HepG2 (cell line): ENCODE measurements around the gene RUNX3. TPM values are rescaled to one million over a fixed set of nuclear protein-coding genes. Genes with fewer than 3 reads are reported as not detected.

ENCODE experiments used
- EP300 ChIP-seq, 3 experiments: sonication (generic) in 1 of 3; formaldehyde crosslinking in 1 of 3; IDR thresholded peaks; 2 replicates each; pipeline versions ENCODE4 v1.5.1 to v1.6.1; 2011 to 2020; ENCODE audit warnings: low read depth in 2 of 3, low read length in 2 of 3, borderline replicate concordance in 1 of 3, improper control_type of control experiment in 1 of 3, mild to moderate bottlenecking in 1 of 3, missing genetic modification reagents in 1 of 3, moderate library complexity in 1 of 3
- KMT2B ChIP-seq: IDR thresholded peaks from 2 replicates; pipeline ENCODE4 v1.6.1; 2016; ENCODE audit warnings: missing genetic modification reagents, missing compliant biosample characterization
- NCOR1 ChIP-seq: fragments of 200-600 bp; sonication (generic); IDR thresholded peaks from 2 replicates; pipeline ENCODE4 v1.7.0; 2017; ENCODE audit warnings: antibody characterized with exemption, low read length, borderline replicate concordance
- RAD21 ChIP-seq: fragments of 450-650 bp; formaldehyde crosslinking; IDR thresholded peaks from 2 replicates; pipeline ENCODE4 v1.5.0; 2020; ENCODE audit warnings: mild to moderate bottlenecking
- THYN1 ChIP-seq: sonication (generic); formaldehyde crosslinking; IDR thresholded peaks from 2 replicates; pipeline ENCODE4 v1.8.1; 2023; ENCODE audit warnings: low read depth, mild to moderate bottlenecking, moderate library complexity, missing genetic modification reagents, borderline replicate concordance
- ZNF460 ChIP-seq: sonication (generic); formaldehyde crosslinking; IDR thresholded peaks from 2 replicates; pipeline ENCODE4 v1.5.1; 2020; ENCODE audit warnings: missing genetic modification reagents, mild to moderate bottlenecking, borderline replicate concordance
- ZNF616 ChIP-seq: sonication (generic); formaldehyde crosslinking; IDR thresholded peaks from 2 replicates; pipeline ENCODE4 v1.5.0; 2020; ENCODE audit warnings: low read depth, mild to moderate bottlenecking, missing genetic modification reagents
- ZNF766 ChIP-seq: sonication (generic); formaldehyde crosslinking; IDR thresholded peaks from 2 replicates; pipeline ENCODE4 v1.5.0; 2020; ENCODE audit warnings: missing genetic modification reagents, borderline replicate concordance
- ZNF788 ChIP-seq: sonication (generic); formaldehyde crosslinking; IDR thresholded peaks from 2 replicates; pipeline ENCODE4 v1.5.0; 2020; ENCODE audit warnings: mild to moderate bottlenecking, missing genetic modification reagents, borderline replicate concordance
- ZNF891 ChIP-seq: sonication (generic); formaldehyde crosslinking; IDR thresholded peaks from 2 replicates; pipeline ENCODE4 v1.5.0; 2020; ENCODE audit warnings: mild to moderate bottlenecking, missing genetic modification reagents
- polyA plus RNA-seq, 8 experiments: library from polyadenylated mRNA; depleted of rRNA in 3 of 8; stranded (reverse) in 7 of 8; unstranded in 1 of 8; fragments of >200 nt; fragmentation: Illumina TruSeq in 4 of 8; extraction: Trizol in 4 of 8; gene quantifications; 2 replicates each; pipeline versions ENCODE4 v1.2.1 to v1.2.3, GENCODE V29; 2011 to 2016; ENCODE audit warnings: low read depth in 4 of 8, missing spikeins in 1 of 8, mixed read lengths in 1 of 8; ENCODE audit not compliant: insufficient read depth in 1 of 8
- total RNA-seq, 5 experiments: library from RNA; depleted of rRNA; stranded (reverse); fragments of >200 nt; fragmentation: Illumina TruSeq; extraction: Trizol; gene quantifications; 2 replicates each; pipeline ENCODE4 v1.2.3, GENCODE V29; 2016; ENCODE audit warnings: low read depth in 1 of 5
- TF ChIP-seq, protein P1 (sequence below): sonication (generic); formaldehyde crosslinking; IDR thresholded peaks from 2 replicates; pipeline ENCODE4 v1.9.0; 2021; ENCODE audit warnings: mild to moderate bottlenecking, missing genetic modification reagents
- TF ChIP-seq, protein P2 (sequence below): sonication (generic); formaldehyde crosslinking; IDR thresholded peaks from 2 replicates; pipeline ENCODE4 v1.8.1; 2023; ENCODE audit warnings: mild to moderate bottlenecking, missing genetic modification reagents, borderline replicate concordance
- TF ChIP-seq, protein P3 (sequence below): sonication (generic); formaldehyde crosslinking; IDR thresholded peaks from 2 replicates; pipeline ENCODE4 v1.9.0; 2022; ENCODE audit warnings: low read depth, missing genetic modification reagents
- TF ChIP-seq, protein P4 (sequence below): sonication (generic); formaldehyde crosslinking; IDR thresholded peaks from 2 replicates; pipeline ENCODE4 v1.4.0; 2020; ENCODE audit warnings: missing genetic modification reagents, borderline replicate concordance

Gene RUNX3
- total and polyA plus RNA-seq, 2 of the 13 experiments (the other 11 are each of a cell fraction or from before 2014, with no cell fraction given), result 0.04 to 0.22 TPM

- TF ChIP-seq, protein P1, sequence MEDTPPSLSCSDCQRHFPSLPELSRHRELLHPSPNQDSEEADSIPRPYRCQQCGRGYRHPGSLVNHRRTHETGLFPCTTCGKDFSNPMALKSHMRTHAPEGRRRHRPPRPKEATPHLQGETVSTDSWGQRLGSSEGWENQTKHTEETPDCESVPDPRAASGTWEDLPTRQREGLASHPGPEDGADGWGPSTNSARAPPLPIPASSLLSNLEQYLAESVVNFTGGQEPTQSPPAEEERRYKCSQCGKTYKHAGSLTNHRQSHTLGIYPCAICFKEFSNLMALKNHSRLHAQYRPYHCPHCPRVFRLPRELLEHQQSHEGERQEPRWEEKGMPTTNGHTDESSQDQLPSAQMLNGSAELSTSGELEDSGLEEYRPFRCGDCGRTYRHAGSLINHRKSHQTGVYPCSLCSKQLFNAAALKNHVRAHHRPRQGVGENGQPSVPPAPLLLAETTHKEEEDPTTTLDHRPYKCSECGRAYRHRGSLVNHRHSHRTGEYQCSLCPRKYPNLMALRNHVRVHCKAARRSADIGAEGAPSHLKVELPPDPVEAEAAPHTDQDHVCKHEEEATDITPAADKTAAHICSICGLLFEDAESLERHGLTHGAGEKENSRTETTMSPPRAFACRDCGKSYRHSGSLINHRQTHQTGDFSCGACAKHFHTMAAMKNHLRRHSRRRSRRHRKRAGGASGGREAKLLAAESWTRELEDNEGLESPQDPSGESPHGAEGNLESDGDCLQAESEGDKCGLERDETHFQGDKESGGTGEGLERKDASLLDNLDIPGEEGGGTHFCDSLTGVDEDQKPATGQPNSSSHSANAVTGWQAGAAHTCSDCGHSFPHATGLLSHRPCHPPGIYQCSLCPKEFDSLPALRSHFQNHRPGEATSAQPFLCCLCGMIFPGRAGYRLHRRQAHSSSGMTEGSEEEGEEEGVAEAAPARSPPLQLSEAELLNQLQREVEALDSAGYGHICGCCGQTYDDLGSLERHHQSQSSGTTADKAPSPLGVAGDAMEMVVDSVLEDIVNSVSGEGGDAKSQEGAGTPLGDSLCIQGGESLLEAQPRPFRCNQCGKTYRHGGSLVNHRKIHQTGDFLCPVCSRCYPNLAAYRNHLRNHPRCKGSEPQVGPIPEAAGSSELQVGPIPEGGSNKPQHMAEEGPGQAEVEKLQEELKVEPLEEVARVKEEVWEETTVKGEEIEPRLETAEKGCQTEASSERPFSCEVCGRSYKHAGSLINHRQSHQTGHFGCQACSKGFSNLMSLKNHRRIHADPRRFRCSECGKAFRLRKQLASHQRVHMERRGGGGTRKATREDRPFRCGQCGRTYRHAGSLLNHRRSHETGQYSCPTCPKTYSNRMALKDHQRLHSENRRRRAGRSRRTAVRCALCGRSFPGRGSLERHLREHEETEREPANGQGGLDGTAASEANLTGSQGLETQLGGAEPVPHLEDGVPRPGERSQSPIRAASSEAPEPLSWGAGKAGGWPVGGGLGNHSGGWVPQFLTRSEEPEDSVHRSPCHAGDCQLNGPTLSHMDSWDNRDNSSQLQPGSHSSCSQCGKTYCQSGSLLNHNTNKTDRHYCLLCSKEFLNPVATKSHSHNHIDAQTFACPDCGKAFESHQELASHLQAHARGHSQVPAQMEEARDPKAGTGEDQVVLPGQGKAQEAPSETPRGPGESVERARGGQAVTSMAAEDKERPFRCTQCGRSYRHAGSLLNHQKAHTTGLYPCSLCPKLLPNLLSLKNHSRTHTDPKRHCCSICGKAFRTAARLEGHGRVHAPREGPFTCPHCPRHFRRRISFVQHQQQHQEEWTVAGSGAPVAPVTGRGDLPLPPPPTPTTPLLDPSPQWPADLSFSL (CRISPR knock-in tag), result no peak
- TF ChIP-seq KMT2B (CRISPR knock-in tag) (no peak), RAD21 (CRISPR knock-in tag) (no peak), ZNF766 (CRISPR knock-in tag) (no peak), ZNF788 (no peak; the same call in 1 of the 2 replicates), ZNF616 (no peak), THYN1 (CRISPR knock-in tag) (no peak), EP300 (IDR thresholded peaks at IDR 0.05; ENCODE audit: low read depth in 2 of 2, low read length in 2 of 2) (no peak), EP300 (CRISPR knock-in tag; IDR thresholded peaks at IDR 0.05; ENCODE audit: borderline replicate concordance) (no peak), ZNF460 (CRISPR knock-in tag) (no peak), ZNF891 (CRISPR knock-in tag) (no peak), NCOR1 (no peak; the same call in 1 of the 2 replicates)
- TF ChIP-seq, protein P2, sequence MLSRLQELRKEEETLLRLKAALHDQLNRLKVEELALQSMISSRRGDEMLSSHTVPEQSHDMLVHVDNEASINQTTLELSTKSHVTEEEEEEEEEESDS (CRISPR knock-in tag), result no peak
- TF ChIP-seq, protein P3, sequence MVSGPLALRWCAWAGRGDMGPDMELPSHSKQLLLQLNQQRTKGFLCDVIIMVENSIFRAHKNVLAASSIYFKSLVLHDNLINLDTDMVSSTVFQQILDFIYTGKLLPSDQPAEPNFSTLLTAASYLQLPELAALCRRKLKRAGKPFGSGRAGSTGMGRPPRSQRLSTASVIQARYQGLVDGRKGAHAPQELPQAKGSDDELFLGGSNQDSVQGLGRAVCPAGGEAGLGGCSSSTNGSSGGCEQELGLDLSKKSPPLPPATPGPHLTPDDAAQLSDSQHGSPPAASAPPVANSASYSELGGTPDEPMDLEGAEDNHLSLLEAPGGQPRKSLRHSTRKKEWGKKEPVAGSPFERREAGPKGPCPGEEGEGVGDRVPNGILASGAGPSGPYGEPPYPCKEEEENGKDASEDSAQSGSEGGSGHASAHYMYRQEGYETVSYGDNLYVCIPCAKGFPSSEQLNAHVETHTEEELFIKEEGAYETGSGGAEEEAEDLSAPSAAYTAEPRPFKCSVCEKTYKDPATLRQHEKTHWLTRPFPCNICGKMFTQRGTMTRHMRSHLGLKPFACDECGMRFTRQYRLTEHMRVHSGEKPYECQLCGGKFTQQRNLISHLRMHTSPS (CRISPR knock-in tag), result no peak
- TF ChIP-seq, protein P4, sequence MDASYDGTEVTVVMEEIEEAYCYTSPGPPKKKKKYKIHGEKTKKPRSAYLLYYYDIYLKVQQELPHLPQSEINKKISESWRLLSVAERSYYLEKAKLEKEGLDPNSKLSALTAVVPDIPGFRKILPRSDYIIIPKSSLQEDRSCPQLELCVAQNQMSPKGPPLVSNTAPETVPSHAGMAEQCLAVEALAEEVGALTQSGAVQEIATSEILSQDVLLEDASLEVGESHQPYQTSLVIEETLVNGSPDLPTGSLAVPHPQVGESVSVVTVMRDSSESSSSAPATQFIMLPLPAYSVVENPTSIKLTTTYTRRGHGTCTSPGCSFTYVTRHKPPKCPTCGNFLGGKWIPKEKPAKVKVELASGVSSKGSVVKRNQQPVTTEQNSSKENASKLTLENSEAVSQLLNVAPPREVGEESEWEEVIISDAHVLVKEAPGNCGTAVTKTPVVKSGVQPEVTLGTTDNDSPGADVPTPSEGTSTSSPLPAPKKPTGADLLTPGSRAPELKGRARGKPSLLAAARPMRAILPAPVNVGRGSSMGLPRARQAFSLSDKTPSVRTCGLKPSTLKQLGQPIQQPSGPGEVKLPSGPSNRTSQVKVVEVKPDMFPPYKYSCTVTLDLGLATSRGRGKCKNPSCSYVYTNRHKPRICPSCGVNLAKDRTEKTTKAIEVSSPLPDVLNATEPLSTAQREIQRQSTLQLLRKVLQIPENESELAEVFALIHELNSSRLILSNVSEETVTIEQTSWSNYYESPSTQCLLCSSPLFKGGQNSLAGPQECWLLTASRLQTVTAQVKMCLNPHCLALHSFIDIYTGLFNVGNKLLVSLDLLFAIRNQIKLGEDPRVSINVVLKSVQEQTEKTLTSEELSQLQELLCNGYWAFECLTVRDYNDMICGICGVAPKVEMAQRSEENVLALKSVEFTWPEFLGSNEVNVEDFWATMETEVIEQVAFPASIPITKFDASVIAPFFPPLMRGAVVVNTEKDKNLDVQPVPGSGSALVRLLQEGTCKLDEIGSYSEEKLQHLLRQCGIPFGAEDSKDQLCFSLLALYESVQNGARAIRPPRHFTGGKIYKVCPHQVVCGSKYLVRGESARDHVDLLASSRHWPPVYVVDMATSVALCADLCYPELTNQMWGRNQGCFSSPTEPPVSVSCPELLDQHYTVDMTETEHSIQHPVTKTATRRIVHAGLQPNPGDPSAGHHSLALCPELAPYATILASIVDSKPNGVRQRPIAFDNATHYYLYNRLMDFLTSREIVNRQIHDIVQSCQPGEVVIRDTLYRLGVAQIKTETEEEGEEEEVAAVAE (CRISPR knock-in tag), result no peak
Observed at GRCh38 chr1:24914226-24915069, 15.6 kb downstream of the RUNX3 start (continued).
